ENCODE measurements around the gene GARNL3. TPM values are rescaled to one million over a fixed set of nuclear protein-coding genes. Genes with fewer than 3 reads are reported as not detected.

GARNL3 gene
- total and polyA plus RNA-seq, 2 donors (not counting 3 experiments of a cell fraction or from before 2014, with no cell fraction given) = 1.4 to 8.3 TPM

DNA sequence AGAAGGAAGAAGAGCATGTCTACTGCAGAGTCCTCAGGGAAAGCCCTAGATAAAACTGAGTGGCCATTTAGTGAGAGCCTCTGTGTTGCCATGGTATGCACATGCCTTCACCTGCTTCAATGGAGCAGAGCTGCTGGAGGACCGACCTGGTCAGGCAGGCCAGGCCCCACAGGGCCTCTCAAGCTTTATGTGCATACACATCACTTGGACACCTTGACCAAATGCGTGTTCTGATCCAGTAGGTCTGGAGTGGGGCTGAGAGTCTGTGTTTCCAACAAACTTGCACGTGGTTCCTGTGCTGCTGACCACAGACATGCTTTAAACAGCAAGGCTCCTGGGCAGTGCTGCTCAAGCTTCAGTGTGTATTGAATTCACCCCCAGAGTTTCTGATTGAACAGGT lies 81.0 kb downstream of the GARNL3 start:
- FAIRE-seq = no peak
- no peak overlapping the region for H3K4me2 ChIP-seq (ENCODE audit: insufficient read depth, low read length)
- H3K4me1 ChIP-seq (ENCODE audit: control insufficient read depth, extremely low read depth, insufficient read depth, low read length) = peaks cover 6% of the 10 kb centered on the region
- no peaks in the 10 kb centered on the region for H3K79me2 ChIP-seq (ENCODE audit: control insufficient read depth, insufficient read depth, low read length)
- ChIA-PET CTCF (interaction anchor here (1.0 to 3.5 kb wide), 17 partner anchors 8 to 405 kb away, joined by 3 to 42 read pairs (median 9); no protein-coding TSS in a partner anchor), POLR2A (no interaction called here)
- H3K36me3 ChIP-seq (ENCODE audit: control insufficient read depth in 2 of 2, extremely low read depth in 1 of 2, insufficient read depth in 2 of 2, low read length in 2 of 2) = no peaks in the 10 kb centered on the region
- H4K20me1 ChIP-seq (replicated peaks; ENCODE audit: control insufficient read depth, extremely low read depth, insufficient read depth, low read length) = no peaks in the 10 kb centered on the region
- TF ChIP-seq JUN (IDR thresholded peaks at IDR 0.05; ENCODE audit: borderline replicate concordance, insufficient read depth, insufficient read length, low read depth) = no peak
- TF ChIP-seq EZH2 (IDR thresholded peaks at IDR 0.05; ENCODE audit: borderline replicate concordance, low read depth, low read length, severe bottlenecking) = no peak
- TF ChIP-seq, protein P1, sequence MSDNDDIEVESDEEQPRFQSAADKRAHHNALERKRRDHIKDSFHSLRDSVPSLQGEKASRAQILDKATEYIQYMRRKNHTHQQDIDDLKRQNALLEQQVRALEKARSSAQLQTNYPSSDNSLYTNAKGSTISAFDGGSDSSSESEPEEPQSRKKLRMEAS (IDR thresholded peaks at IDR 0.05; ENCODE audit: insufficient read depth, insufficient read length) = no peak
- no peak for TF ChIP-seq POLR2AphosphoS5 (IDR thresholded peaks at IDR 0.05; ENCODE audit: insufficient read depth, low read depth, low read length)
- no peak for TF ChIP-seq FOS (IDR thresholded peaks at IDR 0.05; ENCODE audit: borderline replicate concordance, insufficient read depth, low read length)
- no peak for TF ChIP-seq POLR2A (IDR thresholded peaks at IDR 0.05; ENCODE audit: low read depth, low read length)
- no peak for TF ChIP-seq CTCF (IDR thresholded peaks at IDR 0.05; ENCODE audit: extremely low read depth in 1 of 2, insufficient read depth in 1 of 2, low read depth in 1 of 2, low read length in 2 of 2)
- TF ChIP-seq GATA2 (IDR thresholded peaks at IDR 0.05; ENCODE audit: insufficient read depth, insufficient read length, low read depth, low read length) = no peak
- TF ChIP-seq MYC (IDR thresholded peaks at IDR 0.05; ENCODE audit: low read depth, low read length) = no peak
- no TSS peak for BruUV-seq (replicated peaks)
- H3K9me3 ChIP-seq (replicated peaks; ENCODE audit: control insufficient read depth, insufficient read depth, low read length) = no peaks in the 10 kb centered on the region
- H3K9me1 ChIP-seq (replicated peaks; ENCODE audit: control insufficient read depth, extremely low read depth, insufficient read depth, low read length) = no peaks in the 10 kb centered on the region
- H3K9ac ChIP-seq (replicated peaks; ENCODE audit: extremely low read depth, insufficient read depth, low read length) = no peak overlapping the region
- no peak overlapping the region for H3K27ac ChIP-seq (ENCODE audit: insufficient read depth, low read depth, low read length)
- H3K4me3 ChIP-seq (replicated peaks in 1 of 3; ENCODE audit: insufficient read depth in 1 of 3, low read depth in 1 of 3, low read length in 3 of 3) = no peak overlapping the region
- no peaks in the 10 kb centered on the region for H3K27me3 ChIP-seq (ENCODE audit: control insufficient read depth in 2 of 2, insufficient read depth in 2 of 2, low read length in 2 of 2)
- intact Hi-C loops (cut with micrococcal nuclease) = loop anchor here (1.0 kb wide), 1 partner anchor 61 kb away; no protein-coding TSS in a partner anchor
- dilution Hi-C loops (cut with MboI; ENCODE audit: extremely low pct_ligation_motif_present, low sequenced_read_pairs) = no loop called here
- no peak for DNase-seq (ENCODE audit: low read depth, low spot score)
- H2AFZ ChIP-seq (ENCODE audit: low read depth, low read length) = no peak overlapping the region
